ENCODE results near the gene POP4. TPM values are rescaled to one million over a fixed set of nuclear protein-coding genes. Genes with fewer than 3 reads are reported as not detected.

POP4 gene
- total RNA-seq, 4 donors from 2014 or later, result 6.4 to 59.7 (median 38.7) TPM

GRCh38 chr19:29569038-29569911 is 36.8 kb upstream of the POP4 start:
- Histone ChIP-seq H3K27ac (no peak overlapping the region), H3K9me3 (no peaks in the 10 kb centered on the region), H3K4me1 (no peaks in the 10 kb centered on the region), H3K36me3 (no peaks in the 10 kb centered on the region), H3K4me3 (no peak overlapping the region), H3K27me3 (peaks cover 13% of the 10 kb centered on the region)
- whole genome bisulfite sequencing, 2 donors (ENCODE audit: low coverage in 1 of 2), result 62 to 86% methylated on average over 2 to 9 of the region's 9 CpGs
- DNase-seq, result no peak
- intact Hi-C loops (cut with DNase I; ENCODE audit: low total_unique reads), result no loop called here
- in situ Hi-C loops (cut with MboI; ENCODE audit: low pct_ligation_motif_present in 1 of 4, low pct_unique_long_range_greater_than_20kb in 1 of 4, low sequenced_read_pairs in 3 of 4), result no loop called here
- TF ChIP-seq CTCF (IDR thresholded peaks at IDR 0.05) (no peak), POLR2AphosphoS5 (IDR thresholded peaks at IDR 0.05) (no peak), EP300 (IDR thresholded peaks at IDR 0.05; ENCODE audit: low read depth) (no peak), POLR2A (IDR thresholded peaks at IDR 0.05) (no peak)

- Histone ChIP-seq H3K4me1 (no peaks in the 10 kb centered on the region), H3K27me3 (peaks cover 12% of the 10 kb centered on the region), H3K9me3 (no peaks in the 10 kb centered on the region), H3K36me3 (no peaks in the 10 kb centered on the region), H3K27ac (no peak overlapping the region), H3K4me3 (no peak overlapping the region)
- in situ Hi-C loops (cut with MboI; ENCODE audit: low pct_ligation_motif_present in 1 of 4, low pct_unique_long_range_greater_than_20kb in 1 of 4, low sequenced_read_pairs in 3 of 4), result no loop called here
- intact Hi-C loops (cut with DNase I; ENCODE audit: low total_unique reads), result no loop called here
- no peak for TF ChIP-seq CTCF (IDR thresholded peaks at IDR 0.05)
- no peak for TF ChIP-seq EP300 (IDR thresholded peaks at IDR 0.05; ENCODE audit: low read depth)
- TF ChIP-seq POLR2AphosphoS5 (IDR thresholded peaks at IDR 0.05), result no peak
- TF ChIP-seq POLR2A (IDR thresholded peaks at IDR 0.05), result no peak
- WGBS, 2 donors (ENCODE audit: low coverage in 1 of 2), result 72 to 90% methylated on average over 4 to 6 of the region's 6 CpGs
- DNase-seq, result no peak
Measured at GRCh38 chr19:29571181-29571580, 34.9 kb upstream of the POP4 start.

GRCh38 chr19:29573486-29573885 is 32.6 kb upstream of the POP4 start:
- Histone ChIP-seq H3K27me3 (peaks cover 23% of the 10 kb centered on the region), H3K4me3 (no peak overlapping the region), H3K9me3 (no peaks in the 10 kb centered on the region), H3K27ac (no peak overlapping the region), H3K4me1 (no peaks in the 10 kb centered on the region), H3K36me3 (no peaks in the 10 kb centered on the region)
- WGBS, 2 donors (ENCODE audit: low coverage in 1 of 2), result 56 to 60% methylated on average over 3 to 7 of the region's 7 CpGs
- intact Hi-C loops (cut with DNase I; ENCODE audit: low total_unique reads) (no loop called here), in situ Hi-C loops (cut with MboI; ENCODE audit: low pct_ligation_motif_present in 1 of 4, low pct_unique_long_range_greater_than_20kb in 1 of 4, low sequenced_read_pairs in 3 of 4) (no loop called here)
- no peak for TF ChIP-seq CTCF (IDR thresholded peaks at IDR 0.05)
- TF ChIP-seq POLR2A (IDR thresholded peaks at IDR 0.05), result no peak
- TF ChIP-seq EP300 (IDR thresholded peaks at IDR 0.05; ENCODE audit: low read depth), result no peak
- no peak for TF ChIP-seq POLR2AphosphoS5 (IDR thresholded peaks at IDR 0.05)
- no peak for DNase-seq

- Histone ChIP-seq H3K27ac (no peak overlapping the region), H3K36me3 (no peaks in the 10 kb centered on the region), H3K4me1 (no peaks in the 10 kb centered on the region), H3K4me3 (no peak overlapping the region), H3K9me3 (no peaks in the 10 kb centered on the region), H3K27me3 (peaks cover 23% of the 10 kb centered on the region)
- 51 to 73% methylated on average over 3 of the region's 3 CpGs for WGBS, 2 donors (ENCODE audit: low coverage in 1 of 2)
- in situ Hi-C loops (cut with MboI; ENCODE audit: low pct_ligation_motif_present in 1 of 4, low pct_unique_long_range_greater_than_20kb in 1 of 4, low sequenced_read_pairs in 3 of 4) (no loop called here), intact Hi-C loops (cut with DNase I; ENCODE audit: low total_unique reads) (no loop called here)
- TF ChIP-seq CTCF (IDR thresholded peaks at IDR 0.05), result no peak
- no peak for TF ChIP-seq EP300 (IDR thresholded peaks at IDR 0.05; ENCODE audit: low read depth)
- no peak for TF ChIP-seq POLR2AphosphoS5 (IDR thresholded peaks at IDR 0.05)
- TF ChIP-seq POLR2A (IDR thresholded peaks at IDR 0.05), result no peak
- DNase-seq, result no peak
Measured at GRCh38 chr19:29574510-29574909, 31.6 kb upstream of the POP4 start.

Data from transverse colon (tissue), 4 donors.